HepG2 (cell line): ENCODE results near the gene NEURL2. TPM values are rescaled to one million over a fixed set of nuclear protein-coding genes. Genes with fewer than 3 reads are reported as not detected.

Experiments
- ARNT ChIP-seq: fragments of 450-650 bp; IDR thresholded peaks from 2 replicates; pipeline ENCODE4 v1.6.1; 2017
- BRF2 ChIP-seq: sonication (generic); formaldehyde crosslinking; IDR thresholded peaks from 2 replicates; pipeline ENCODE4 v1.8.1; 2022; ENCODE audit warnings: mild to moderate bottlenecking, missing genetic modification reagents
- HMG20A ChIP-seq: IDR thresholded peaks from 2 replicates; pipeline ENCODE4 v1.6.1; 2016; ENCODE audit warnings: borderline replicate concordance
- HNF4A ChIP-seq: sonication (generic); formaldehyde crosslinking; IDR thresholded peaks from 2 replicates; pipeline ENCODE4 v1.4.0; 2020; ENCODE audit warnings: missing genetic modification reagents
- KLF11 ChIP-seq: IDR thresholded peaks from 2 replicates; pipeline ENCODE4 v1.6.1; 2016; ENCODE audit warnings: missing compliant biosample characterization
- MAFG ChIP-seq: sonication (generic); formaldehyde crosslinking; IDR thresholded peaks from 2 replicates; pipeline ENCODE4 v1.5.1; 2020; ENCODE audit warnings: mild to moderate bottlenecking, missing genetic modification reagents
- MNT ChIP-seq: fragments of 450-650 bp; IDR thresholded peaks from 2 replicates; pipeline ENCODE4 v1.6.1; 2016
- NAIF1 ChIP-seq: sonication (generic); formaldehyde crosslinking; IDR thresholded peaks from 2 replicates; pipeline ENCODE4 v1.5.0; 2020; ENCODE audit warnings: mild to moderate bottlenecking, missing genetic modification reagents, borderline replicate concordance
- NFYC ChIP-seq: IDR thresholded peaks from 2 replicates; pipeline ENCODE4 v1.6.1; 2016; ENCODE audit warnings: missing genetic modification reagents, missing compliant biosample characterization
- RCOR2 ChIP-seq: IDR thresholded peaks from 2 replicates; pipeline ENCODE4 v1.6.1; 2016; ENCODE audit warnings: missing biosample characterization, missing genetic modification reagents
- SKI ChIP-seq: fragments of 450-650 bp; IDR thresholded peaks from one replicate; pipeline ENCODE4 v1.6.1; 2018; ENCODE audit warnings: mild to moderate bottlenecking; ENCODE audit not compliant: partially characterized antibody
- TFE3 ChIP-seq: IDR thresholded peaks from 2 replicates; pipeline ENCODE4 v1.6.1; 2016
- THAP11 ChIP-seq: IDR thresholded peaks from 2 replicates; pipeline ENCODE4 v1.6.1; 2016; ENCODE audit warnings: missing biosample characterization, missing genetic modification reagents
- ZBTB20 ChIP-seq: sonication (generic); formaldehyde crosslinking; IDR thresholded peaks from 2 replicates; pipeline ENCODE4 v1.8.1; 2023; ENCODE audit warnings: missing genetic modification reagents, low read depth, mild to moderate bottlenecking, borderline replicate concordance
- ZFX ChIP-seq: sonication (generic); formaldehyde crosslinking; IDR thresholded peaks from 2 replicates; pipeline ENCODE4 v1.4.0; 2020; ENCODE audit warnings: mild to moderate bottlenecking, low read depth, missing genetic modification reagents, moderate library complexity
- ZMYM4 ChIP-seq: sonication (generic); formaldehyde crosslinking; IDR thresholded peaks from 2 replicates; pipeline ENCODE4 v1.8.1; 2023; ENCODE audit warnings: mild to moderate bottlenecking, missing genetic modification reagents
- ZNF20 ChIP-seq: sonication (generic); formaldehyde crosslinking; IDR thresholded peaks from 2 replicates; pipeline ENCODE4 v1.4.0; 2020; ENCODE audit warnings: mild to moderate bottlenecking, moderate library complexity, missing genetic modification reagents
- ZNF230 ChIP-seq: sonication (generic); formaldehyde crosslinking; IDR thresholded peaks from 2 replicates; pipeline ENCODE4 v1.4.0; 2020; ENCODE audit warnings: mild to moderate bottlenecking, missing genetic modification reagents
- ZNF329 ChIP-seq: sonication (generic); formaldehyde crosslinking; IDR thresholded peaks from 2 replicates; pipeline ENCODE4 v1.9.0; 2021; ENCODE audit warnings: low read depth, mild to moderate bottlenecking, missing genetic modification reagents
- ZNF343 ChIP-seq: sonication (generic); formaldehyde crosslinking; IDR thresholded peaks from 2 replicates; pipeline ENCODE4 v1.4.0; 2020; ENCODE audit warnings: mild to moderate bottlenecking, missing genetic modification reagents
- ZNF543 ChIP-seq: sonication (generic); formaldehyde crosslinking; IDR thresholded peaks from 2 replicates; pipeline ENCODE4 v1.4.0; 2020; ENCODE audit warnings: mild to moderate bottlenecking, missing genetic modification reagents
- ZNF691 ChIP-seq: sonication (generic); formaldehyde crosslinking; IDR thresholded peaks from 2 replicates; pipeline ENCODE4 v1.4.0; 2020; ENCODE audit warnings: missing genetic modification reagents, low read depth, mild to moderate bottlenecking, borderline replicate concordance
- ZNF7 ChIP-seq: IDR thresholded peaks from 2 replicates; pipeline ENCODE4 v1.6.1; 2016; ENCODE audit warnings: missing biosample characterization, missing genetic modification reagents
- ZNF720 ChIP-seq: sonication (generic); formaldehyde crosslinking; IDR thresholded peaks from 2 replicates; pipeline ENCODE4 v1.4.0; 2020; ENCODE audit warnings: missing genetic modification reagents
- ZNF737 ChIP-seq: sonication (generic); formaldehyde crosslinking; IDR thresholded peaks from 2 replicates; pipeline ENCODE4 v1.5.0; 2020; ENCODE audit warnings: missing genetic modification reagents, mild to moderate bottlenecking, borderline replicate concordance
- ZNF850 ChIP-seq: sonication (generic); formaldehyde crosslinking; conservative IDR thresholded peaks from 2 replicates; pipeline ENCODE4 v1.9.0; 2021; ENCODE audit warnings: mild to moderate bottlenecking, missing genetic modification reagents
- ZSCAN25 ChIP-seq: sonication (generic); formaldehyde crosslinking; IDR thresholded peaks from 2 replicates; pipeline ENCODE4 v1.8.0; 2022; ENCODE audit warnings: mild to moderate bottlenecking, missing genetic modification reagents
- polyA plus RNA-seq, 8 experiments: library from polyadenylated mRNA; depleted of rRNA in 3 of 8; stranded (reverse) in 7 of 8; unstranded in 1 of 8; fragments of >200 nt; fragmentation: Illumina TruSeq in 4 of 8; extraction: Trizol in 4 of 8; gene quantifications; 2 replicates each; pipeline versions ENCODE4 v1.2.1 to v1.2.3, GENCODE V29; 2011 to 2016; ENCODE audit warnings: low read depth in 4 of 8, missing spikeins in 1 of 8, mixed read lengths in 1 of 8; ENCODE audit not compliant: insufficient read depth in 1 of 8
- total RNA-seq, 5 experiments: library from RNA; depleted of rRNA; stranded (reverse); fragments of >200 nt; fragmentation: Illumina TruSeq; extraction: Trizol; gene quantifications; 2 replicates each; pipeline ENCODE4 v1.2.3, GENCODE V29; 2016; ENCODE audit warnings: low read depth in 1 of 5

Gene NEURL2
- total and polyA plus RNA-seq, 2 of the 13 experiments (the other 11 are each of a cell fraction or from before 2014, with no cell fraction given), result 7.2 to 9.7 TPM

GRCh38 chr20:45927071-45927878 lies 36.3 kb upstream of the NEURL2 start (continued):
- TF ChIP-seq KLF11, result no peak
- no peak; the same call in 1 of the 2 replicates for TF ChIP-seq BRF2 (CRISPR knock-in tag)
- peak; percentile 88; the same call in 1 of the 2 replicates for TF ChIP-seq NAIF1 (CRISPR knock-in tag)
- TF ChIP-seq ZNF7 (CRISPR knock-in tag), result peak; percentile 91
- TF ChIP-seq MAFG (CRISPR knock-in tag), result no peak
- peak; percentile 98 for TF ChIP-seq SKI
- peak; percentile 80; the same call in 1 of the 2 replicates for TF ChIP-seq ZNF343
- peak; percentile 92 for TF ChIP-seq HNF4A
- peak; percentile 74; the same call in 1 of the 2 replicates for TF ChIP-seq HMG20A (CRISPR knock-in tag)
- TF ChIP-seq ZBTB20 (CRISPR knock-in tag), result peak; percentile 59
- TF ChIP-seq NFYC, result peak; percentile 20; the same call in 1 of the 2 replicates
- peak; percentile 79 for TF ChIP-seq ZFX
- no peak for TF ChIP-seq ZNF850
- TF ChIP-seq ZNF230, result 0 out of 2 replicates have a peak, but pooled peaks have one; percentile 27
- TF ChIP-seq ZMYM4, result peak; percentile 86
- no peak for TF ChIP-seq ZNF329 (CRISPR knock-in tag)
- peak; percentile 78 for TF ChIP-seq TFE3 (CRISPR knock-in tag)
- TF ChIP-seq ZSCAN25 (CRISPR knock-in tag), result peak; percentile 90
- no peak for TF ChIP-seq ARNT
- no peak for TF ChIP-seq ZNF720 (CRISPR knock-in tag)
- peak; percentile 82; the same call in 1 of the 2 replicates for TF ChIP-seq ZNF737 (CRISPR knock-in tag)
- peak; percentile 98 for TF ChIP-seq RCOR2 (CRISPR knock-in tag)
- peak; percentile 61 for TF ChIP-seq THAP11 (CRISPR knock-in tag)
- peak; percentile 79; the same call in 1 of the 2 replicates for TF ChIP-seq ZNF543
- TF ChIP-seq ZNF20 (CRISPR knock-in tag), result no peak
- TF ChIP-seq ZNF691 (CRISPR knock-in tag), result peak; percentile 72; the same call in 1 of the 2 replicates
- 0 out of 2 replicates have a peak, but pooled peaks have one; percentile 18 for TF ChIP-seq MNT
